NK-92 (cell line): ENCODE results near the gene ZNF548.

ENCODE experiments used
- DNase-seq: peaks from one replicate; lab custom pipeline; 2025; ENCODE audit not compliant: unreplicated experiment; lab: John Stamatoyannopoulos, UW

Gene ZNF548

DNA sequence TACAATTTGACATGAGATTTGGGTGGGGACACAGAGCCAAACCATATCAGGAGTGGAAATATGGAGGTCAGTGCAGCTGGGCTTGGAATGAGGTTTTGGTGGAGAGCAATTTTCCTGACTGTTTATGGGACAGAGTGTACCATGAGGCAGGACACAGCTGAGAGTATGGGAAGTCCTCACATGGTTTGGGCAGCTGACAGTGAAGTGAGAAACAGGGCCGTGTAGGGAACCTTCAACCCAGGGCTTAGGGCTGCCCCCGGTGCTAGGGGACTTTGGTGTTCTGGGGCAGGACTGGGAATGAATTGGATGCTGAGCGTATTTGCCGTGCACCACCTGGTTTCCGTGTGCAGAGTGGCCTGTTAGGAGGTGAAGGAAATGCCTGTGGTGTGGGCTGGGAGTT, 6.1 kb downstream of the ZNF548 start:
- no peak for DNase-seq

- no peak for DNase-seq
Observed at GRCh38 chr19:57398868-57399267, 9.2 kb downstream of the ZNF548 start.

DNA sequence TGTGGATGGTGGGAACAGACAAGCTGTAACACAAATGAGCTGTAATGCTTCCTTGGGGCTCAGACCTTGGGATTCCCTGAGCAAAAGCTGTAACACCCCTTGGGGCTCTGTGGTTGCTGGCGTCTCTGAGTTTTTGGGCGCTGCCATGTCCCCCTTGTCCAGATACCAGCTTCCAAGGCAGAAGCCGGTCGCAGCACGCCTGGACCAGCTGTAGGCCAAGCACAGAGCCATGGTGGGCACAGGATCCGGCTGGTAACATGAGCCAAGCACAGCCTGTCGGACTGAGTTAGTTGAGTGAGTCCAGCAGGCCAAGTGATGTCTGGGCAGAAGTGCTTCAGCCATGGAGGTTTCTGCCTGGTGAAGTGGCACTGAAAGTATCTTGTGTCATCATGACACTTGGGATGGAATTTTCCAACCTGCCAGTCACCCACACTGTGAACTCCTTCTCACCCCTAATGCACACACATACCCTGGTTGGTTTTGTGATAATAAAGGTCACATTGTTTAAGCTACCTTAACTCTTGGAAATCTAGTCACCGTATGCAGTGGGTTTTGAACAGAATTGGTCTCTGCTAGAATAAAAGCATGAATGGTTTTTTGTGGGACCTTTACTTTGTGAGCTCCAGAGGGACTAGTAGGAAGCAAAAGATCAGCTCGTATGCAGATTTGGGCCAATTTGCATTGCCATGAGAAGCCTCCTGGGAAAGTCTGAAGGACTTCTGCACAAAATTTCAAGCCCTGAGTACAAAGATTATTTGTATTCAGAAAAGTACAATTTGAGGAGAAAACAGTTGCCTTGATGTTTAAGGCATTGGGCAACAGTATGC, 14.3 kb downstream of the ZNF548 start:
- DNase-seq, result no peak

- no peak for DNase-seq
Observed at GRCh38 chr19:57406516-57407123, 17.0 kb downstream of the ZNF548 start.

GRCh38 chr19:57410877-57411671, 21.4 kb downstream of the ZNF548 start, which contains the start of gene ZNF17:
Gene ZNF17, plus strand, starts transcription at chr19:57411161. Its CDS starts 2,455 bp downstream, at chr19:57413616.
- peak; percentile 49 for DNase-seq

DNA sequence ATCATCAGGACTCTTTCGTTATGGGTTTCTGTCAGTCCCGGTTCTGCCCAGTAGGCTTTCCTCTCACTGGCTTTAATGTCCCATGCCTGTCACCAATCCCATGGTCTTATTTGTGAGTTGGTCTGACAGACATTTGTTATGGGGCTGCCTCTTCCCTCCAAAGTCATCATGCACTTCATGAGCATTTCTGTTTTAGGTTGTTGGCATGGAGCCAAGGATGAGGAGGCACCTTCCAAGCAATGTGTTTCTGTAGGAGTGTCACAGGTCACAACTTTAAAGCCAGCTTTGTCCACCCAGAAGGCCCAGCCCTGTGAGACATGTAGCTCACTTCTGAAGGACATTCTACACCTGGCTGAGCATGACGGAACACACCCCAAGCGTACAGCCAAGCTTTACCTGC, 29.8 kb downstream of the ZNF548 start:
- DNase-seq, result no peak

GRCh38 chr19:57421037-57421436, 31.4 kb downstream of the ZNF548 start:
- no peak for DNase-seq

DNA sequence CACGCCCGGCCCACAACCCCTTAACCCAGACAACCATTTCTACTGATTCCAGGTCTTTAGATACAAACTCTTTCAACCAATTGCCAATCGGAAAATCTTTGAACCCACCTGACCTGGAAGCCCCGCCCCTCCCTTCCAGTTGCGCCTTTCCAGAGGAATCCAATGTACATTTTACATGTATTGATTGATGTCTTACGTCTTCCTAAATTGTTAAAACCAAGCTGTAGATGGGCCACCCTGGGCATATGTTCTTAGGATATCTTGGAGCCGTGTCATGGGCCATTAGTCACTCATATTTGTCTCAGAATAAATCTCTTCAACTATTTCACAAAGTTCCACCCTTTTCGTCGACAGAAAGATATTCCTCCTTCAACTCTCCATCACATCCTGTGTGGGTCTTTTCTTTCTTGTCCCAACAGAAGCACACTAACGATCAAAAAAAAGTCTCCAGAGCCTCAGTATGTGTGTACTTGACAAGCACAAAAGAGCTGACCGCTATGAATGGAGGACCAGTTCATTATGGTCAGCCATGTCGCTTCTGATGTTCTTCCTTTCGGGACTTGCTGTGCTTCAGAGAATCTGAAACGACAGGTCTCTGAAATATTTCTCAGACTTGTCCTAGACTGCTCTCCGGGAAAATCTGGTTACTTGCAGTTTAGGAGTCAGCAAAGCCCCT, 44.9 kb downstream of the ZNF548 start:
- no peak for DNase-seq

DNA sequence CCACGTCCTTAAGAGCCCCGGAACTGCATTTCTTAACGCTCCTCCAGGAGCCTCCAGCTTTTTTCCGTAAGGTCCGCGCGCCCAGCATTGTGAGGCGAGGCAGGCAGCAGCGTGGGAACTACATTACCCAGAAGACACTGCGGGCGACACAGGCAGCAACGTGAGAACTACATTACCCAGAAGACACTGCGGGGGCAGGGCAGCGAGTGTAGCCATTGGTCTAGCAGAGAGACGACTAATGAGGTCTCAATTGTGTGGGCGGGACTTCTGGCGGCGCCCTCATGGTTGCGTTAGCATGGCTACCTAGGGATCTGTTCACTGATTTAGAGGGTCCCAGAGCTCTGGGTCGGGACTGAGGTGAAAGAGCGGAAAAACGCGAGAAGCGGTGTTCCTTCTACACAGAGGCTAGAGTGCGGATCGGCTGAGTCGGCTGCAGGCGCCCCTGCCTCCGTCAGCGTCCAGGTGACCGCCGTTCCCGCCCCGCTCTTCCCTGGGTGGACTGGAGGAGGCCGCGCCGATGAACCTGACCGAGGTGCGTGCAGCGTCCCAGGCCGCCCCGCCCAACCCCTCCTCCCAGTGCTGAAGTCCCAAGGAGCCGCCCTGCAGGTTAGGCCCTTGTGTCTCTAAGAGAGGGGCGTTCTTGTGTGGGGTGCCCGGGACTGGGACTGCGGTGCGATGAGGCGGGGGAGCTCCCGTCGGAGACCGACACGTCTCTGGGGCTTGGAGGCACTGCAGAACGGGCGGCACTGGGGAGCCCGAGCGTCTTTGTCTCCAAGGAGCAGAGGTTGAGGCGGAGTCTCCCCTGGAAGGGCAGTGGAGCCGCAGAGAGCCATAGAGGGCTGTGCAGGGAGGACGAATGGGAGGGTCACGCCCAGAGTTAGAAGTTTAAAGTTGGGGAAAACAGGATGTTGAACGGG, 45.7 kb downstream of the ZNF548 start, which contains the start of gene ZNF749:
ZNF749 (plus strand) TSS at position 264 of the 917 bp plus-strand sequence; CDS start at position 518, 254 bp downstream.
- peak; percentile 82 for DNase-seq

- no peak for DNase-seq
Observed at GRCh38 chr19:57436417-57436816, 46.8 kb downstream of the ZNF548 start.

DNA sequence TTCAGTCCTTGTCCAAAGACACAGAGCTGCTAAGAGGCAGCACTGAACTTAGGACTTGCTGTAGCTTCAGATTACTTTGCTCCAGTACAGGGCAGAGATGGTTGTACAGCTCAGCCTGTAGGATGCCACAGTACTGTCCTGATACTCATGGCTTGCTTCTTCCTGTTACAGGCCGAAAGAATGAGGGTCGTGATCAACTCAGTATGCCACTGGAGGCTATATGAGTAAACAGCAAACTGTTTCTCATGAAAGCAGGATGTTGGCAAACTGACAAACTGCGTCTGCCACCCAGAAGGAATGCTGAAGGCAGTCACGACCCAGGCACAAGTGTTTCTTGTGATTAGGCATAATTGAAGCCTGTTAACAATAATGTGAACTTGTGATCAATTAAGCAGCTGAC, 48.3 kb downstream of the ZNF548 start:
- no peak for DNase-seq

GRCh38 chr19:57438925-57439324, 49.3 kb downstream of the ZNF548 start:
- no peak for DNase-seq

DNA sequence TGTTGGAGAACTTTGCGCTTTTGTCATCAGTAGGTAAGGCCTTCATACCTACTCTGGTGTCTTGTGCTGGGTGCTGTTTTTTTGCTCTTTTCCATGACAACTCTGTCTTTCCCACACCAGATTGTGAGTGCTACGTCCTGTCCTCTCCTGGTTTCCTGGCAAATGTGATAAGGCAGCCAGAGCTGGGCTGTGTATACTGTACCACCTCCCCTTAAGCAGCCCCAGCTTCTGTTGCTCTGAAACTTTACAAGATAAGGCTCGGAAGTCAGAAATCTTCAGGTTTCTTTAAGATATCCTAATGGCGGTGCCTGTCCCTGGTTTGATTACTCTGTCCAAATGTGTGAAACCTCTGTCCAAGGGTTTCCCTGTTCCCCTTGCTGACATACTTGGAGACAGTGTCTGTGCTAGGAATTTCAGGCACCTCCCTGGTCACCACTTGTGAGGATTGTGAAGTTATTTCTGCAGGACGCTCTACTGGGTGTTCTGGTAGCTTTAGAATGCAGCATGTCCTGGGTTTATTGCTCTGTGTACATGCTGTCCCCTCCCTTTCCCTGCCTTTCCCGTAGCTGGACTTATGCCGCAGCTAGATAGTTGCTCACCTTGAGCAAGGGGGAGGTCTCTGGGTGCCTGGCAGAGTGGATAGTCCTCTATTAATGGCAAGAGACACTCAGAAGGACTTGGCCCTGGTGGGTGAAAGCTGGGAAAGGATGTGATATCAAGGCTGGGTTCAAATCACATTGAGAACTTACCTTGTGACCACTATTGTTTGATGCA, 52.5 kb downstream of the ZNF548 start:
- no peak for DNase-seq

- DNase-seq, result no peak
Observed at GRCh38 chr19:57443121-57443696, 53.6 kb downstream of the ZNF548 start.

DNA sequence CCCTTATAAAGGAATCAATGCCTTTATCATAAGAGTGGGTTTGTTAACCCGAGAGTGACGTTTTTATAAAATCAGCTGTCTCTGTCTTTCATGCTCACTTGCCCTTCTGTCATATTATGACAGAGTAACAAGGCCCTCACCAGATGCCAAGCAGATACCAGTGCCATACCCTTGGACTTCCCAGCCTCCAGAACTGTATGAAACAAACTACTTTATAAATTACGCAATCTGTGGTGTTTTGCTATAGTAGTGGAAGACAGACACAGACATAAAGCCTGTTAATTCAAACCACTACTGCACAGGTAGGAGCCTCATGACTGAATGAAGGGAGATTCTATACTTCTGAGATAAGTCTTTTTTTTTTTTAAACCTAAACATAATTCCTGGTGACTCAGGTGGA, 62.7 kb downstream of the ZNF548 start:
- no peak for DNase-seq
